NCI-H345 (cell line): ENCODE results near the gene CCDC169.
"Not testable (repeated sequence)": the region's sequence is repeated elsewhere in the genome, so short reads cannot be mapped to it uniquely, and the experiment has no call there.

Experiments
- DNase-seq: peaks from one replicate; lab custom pipeline; 2025; lab: John Stamatoyannopoulos, UW

The CCDC169 gene

GRCh38 chr13:36297366-36298338 is at the start of gene CCDC169:
Gene CCDC169, minus strand, starts transcription at chr13:36297814. Its CDS starts 95 bp downstream, at chr13:36297719.
- DNase-seq = peak; percentile 51

GRCh38 chr13:36346222-36347083 is 48.8 kb upstream of the CCDC169 start, which contains the start of gene SPART:
Gene SPART, minus strand, starts transcription at chr13:36346394. Its CDS starts 10,564 bp downstream, at chr13:36335830.
- DNase-seq = peak; percentile 83

DNA sequence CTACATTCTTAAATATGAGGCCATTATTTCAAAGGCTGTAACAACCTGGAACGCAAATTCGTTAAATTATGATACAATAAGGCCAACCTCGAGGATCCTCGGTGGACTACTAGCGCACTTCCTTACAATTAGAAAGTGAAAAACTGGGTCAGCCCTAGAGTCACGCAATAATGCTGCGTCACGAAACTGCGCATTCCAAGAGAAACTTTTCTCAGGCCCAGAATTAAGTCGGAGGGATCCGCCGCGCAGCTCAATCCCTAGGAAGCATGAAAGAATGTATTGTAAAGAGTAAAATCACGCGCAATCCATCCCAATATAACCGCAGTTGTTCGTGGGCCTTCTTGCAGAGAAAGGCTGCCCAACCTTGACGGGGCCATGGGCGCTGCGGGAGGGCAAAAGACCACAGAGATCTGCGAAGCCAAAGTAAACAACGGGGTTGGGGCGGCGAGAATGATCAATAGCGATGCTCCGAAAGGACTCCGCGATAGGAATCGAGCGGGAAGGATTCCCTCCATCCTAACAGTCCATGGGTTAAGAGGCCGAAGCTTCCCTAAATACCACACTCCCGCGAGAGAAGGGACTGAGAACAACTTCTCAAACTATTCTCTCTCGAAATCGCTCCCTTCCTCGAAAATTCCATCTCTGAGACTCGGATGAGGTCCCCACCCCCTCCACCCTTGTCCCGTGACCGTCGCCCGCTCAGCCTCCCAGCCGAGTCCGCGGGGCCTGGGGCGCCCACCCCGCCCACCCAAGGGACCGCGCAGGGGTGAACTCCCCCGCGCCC is 48.0 kb upstream of the CCDC169 start:
- DNase-seq = no peak

DNA sequence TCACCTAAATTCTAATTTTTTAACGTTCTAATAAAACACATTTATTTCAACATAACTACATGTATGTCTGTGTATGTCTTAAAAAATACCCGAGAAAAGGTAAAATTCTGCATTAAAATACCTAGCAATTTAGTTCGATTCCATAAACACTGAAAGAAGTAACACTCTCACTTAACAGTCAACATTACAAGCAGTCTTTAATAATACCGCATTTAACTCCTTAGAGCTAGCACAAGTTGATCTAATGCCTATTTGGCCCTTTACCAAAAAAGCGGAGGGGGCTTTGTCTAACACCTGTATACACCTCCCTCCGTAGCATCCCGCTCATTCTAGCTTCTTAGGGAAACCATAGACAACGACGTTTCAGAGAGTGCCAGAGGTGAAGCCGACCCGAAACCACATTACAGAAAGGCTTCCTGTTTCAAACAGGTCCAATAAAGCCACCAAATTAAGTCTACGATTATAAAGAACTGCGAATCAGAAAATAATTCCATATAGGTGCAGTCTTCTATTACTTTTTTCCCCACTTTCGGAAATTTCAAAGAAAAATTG is 47.3 kb upstream of the CCDC169 start:
- no peak for DNase-seq

- DNase-seq = no peak
These were observed 46.6 kb upstream of the CCDC169 start for GRCh38 chr13:36344173-36344572.

GRCh38 chr13:36343766-36344165 is 46.2 kb upstream of the CCDC169 start:
- DNase-seq = no peak

DNA sequence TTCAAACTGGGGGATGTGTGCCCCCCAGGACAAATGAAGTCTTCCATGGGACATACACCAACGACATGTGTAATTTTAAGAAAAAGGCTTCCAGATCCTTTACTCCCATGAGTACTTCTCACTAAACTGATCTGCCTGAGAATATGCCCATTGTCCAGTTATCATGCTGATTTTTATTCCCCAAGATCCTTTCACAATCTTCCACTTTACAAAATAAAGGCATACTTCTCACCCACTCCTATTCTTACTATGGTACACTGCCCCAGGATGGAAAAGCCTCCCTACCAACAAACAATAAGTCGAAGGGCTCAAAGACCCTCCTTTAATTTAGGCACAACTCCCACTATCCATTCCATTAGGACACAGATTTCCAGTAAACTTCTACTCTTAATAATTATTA is 45.1 kb upstream of the CCDC169 start:
- DNase-seq = no peak

DNA sequence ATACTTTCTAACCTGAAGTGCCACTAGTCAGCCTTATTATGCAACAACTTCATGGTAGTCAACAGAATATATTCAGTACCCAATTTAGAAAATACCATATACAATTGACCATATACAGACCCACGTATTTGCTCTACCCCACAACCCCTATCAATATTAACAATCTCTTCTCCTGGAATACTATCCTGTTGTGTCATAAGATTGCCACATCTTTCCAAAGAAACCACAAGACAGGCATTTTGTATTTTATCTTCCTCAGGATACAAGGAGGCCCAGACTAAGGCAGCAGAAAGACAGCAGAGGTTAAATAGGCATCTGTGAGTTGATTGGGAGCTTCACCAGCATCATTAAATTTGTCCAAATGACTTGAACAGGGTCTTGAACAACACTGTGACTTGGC is 44.1 kb upstream of the CCDC169 start:
- no peak for DNase-seq

DNA sequence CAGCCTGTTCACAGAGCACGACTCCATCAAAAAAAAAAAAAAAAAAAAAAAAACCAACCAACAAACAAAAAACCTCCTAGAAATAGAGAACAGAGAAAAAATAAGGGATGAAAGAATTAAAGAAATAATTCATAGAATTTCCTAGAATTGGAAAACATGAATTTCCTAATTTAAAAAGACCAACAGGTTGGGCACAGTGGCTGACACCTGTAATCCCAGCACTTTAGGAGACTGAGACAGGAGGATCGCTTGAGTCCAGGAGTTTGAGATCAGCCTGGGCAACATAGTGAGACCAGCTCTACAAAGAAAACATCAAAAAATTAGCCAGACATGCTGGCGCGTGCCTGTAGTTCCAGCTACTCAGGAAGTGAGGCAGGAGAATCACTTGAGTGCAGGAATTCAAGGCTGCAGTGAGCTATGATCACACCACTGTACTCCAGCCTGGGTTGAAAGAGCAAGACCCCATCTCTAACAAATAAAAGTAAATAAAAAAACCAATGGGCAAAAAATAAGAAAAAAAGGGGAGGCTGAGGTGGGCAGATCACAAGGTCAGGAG is 42.1 kb upstream of the CCDC169 start:
- DNase-seq = no peak

DNA sequence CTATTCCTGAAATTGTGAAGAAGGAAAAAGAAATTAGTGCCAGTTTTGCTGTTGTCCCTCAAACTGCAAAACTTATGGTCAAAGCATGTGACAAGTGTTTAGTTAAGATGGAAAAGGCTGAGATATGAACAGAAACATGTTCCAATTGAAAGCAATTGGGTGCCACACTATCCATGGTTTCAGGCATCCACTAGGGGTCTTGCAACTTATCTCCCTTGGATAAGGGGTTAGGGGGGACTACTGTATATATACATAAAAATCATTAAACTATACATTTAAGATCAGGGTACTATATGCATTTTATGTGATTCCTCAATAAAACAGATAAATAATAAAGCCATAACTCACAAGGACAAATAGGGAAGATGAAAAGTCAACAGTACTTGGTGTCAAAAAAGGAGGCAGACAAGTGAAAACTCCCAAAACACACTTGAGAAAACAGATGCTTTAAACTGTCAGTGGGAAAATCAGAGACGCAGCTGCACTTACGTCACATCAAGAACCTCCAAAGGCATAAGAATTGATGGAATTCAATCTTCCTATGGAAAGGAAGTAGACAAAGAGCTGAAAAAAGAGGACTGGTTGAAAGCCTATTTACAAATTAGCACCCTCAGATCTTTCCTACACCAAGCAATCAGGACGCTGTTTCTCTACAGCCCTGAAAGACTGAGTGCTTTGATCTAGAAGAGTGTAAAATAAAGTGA is 40.5 kb upstream of the CCDC169 start:
- DNase-seq = no peak

DNA sequence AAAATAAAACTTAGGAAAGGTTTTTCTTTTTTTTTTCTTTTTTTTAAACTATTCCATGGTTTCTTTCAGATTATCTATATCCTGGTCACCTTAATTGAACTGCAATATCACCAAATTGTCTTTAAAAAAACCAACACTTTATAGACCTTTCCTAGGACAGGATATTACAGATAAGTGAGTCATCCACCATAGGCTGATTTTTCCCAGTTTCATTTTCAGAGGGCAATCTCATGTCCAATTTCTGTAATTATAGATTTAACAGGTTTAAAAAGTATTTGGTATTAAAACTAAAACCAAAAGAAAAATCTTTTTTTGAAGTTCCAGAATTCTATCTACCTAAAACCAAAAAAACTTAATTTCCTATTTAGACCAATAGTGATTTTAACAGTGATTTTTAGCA is 35.4 kb upstream of the CCDC169 start:
- DNase-seq = no peak

DNA sequence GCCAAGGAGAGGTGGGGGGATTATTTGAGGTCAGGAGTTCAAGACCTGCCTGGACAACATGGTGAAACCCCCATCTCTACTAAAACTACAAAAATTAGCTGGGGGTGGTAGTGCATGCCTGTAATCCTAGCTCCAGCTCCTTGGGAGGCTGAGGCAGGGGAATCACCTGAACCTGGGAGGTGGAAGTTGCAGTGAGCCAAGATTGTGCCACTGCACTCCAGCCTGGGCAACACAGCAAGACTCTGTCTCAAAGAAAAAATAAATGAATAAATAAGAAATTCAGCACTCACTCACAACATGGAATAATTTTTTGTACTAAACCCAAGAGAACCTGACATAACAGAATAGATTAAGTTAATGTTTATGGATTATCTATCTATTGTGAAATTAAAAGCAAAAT is 34.6 kb upstream of the CCDC169 start:
- not testable (repeated sequence) for DNase-seq

- DNase-seq = no peak
These were observed 33.7 kb upstream of the CCDC169 start for GRCh38 chr13:36331280-36331679.

GRCh38 chr13:36329361-36329760 is 31.7 kb upstream of the CCDC169 start:
- DNase-seq = no peak

DNA sequence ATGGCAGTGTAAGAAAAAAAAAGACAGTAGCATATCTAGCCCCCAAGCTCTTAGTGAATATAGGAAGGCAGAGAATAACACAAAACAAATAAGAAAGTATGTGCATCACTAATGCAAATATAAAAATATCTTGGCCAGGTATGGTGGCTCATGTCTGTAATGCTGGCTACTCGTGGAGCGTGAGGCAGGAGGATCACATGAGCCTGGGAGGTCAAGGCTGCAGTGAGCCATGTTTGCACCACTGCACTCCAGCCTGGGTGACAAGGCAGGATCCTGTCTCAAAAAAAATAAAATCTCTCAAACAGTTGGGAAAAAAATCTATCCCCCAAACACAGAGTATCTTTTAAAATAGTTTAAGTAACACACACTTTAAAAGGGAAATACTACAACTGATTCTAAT is 31.2 kb upstream of the CCDC169 start:
- DNase-seq = no peak

- no peak for DNase-seq
These were observed 28.3 kb upstream of the CCDC169 start for GRCh38 chr13:36325912-36326311.

- not testable (repeated sequence) for DNase-seq
These were observed 27.3 kb upstream of the CCDC169 start for GRCh38 chr13:36324881-36325280.

GRCh38 chr13:36323951-36324566 is 26.4 kb upstream of the CCDC169 start:
- DNase-seq = no peak

DNA sequence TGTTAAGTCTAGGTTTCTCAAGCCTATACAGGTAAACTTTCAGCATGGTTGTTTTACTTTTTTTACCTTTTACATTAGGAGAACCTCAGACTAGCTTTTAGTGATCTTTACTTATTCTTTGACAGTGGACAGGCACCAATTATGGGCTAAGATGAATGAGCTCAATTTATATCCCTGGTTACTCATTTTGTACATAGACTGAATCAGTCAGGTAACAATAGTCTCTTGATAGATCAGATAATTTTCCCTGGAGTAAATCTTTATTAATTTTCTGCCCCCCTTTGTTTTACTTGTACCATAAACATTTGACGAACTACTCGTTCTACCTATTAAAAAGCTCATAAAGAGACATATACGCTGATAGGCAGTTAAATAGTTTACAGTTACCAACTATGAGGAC is 25.8 kb upstream of the CCDC169 start:
- no peak for DNase-seq

DNA sequence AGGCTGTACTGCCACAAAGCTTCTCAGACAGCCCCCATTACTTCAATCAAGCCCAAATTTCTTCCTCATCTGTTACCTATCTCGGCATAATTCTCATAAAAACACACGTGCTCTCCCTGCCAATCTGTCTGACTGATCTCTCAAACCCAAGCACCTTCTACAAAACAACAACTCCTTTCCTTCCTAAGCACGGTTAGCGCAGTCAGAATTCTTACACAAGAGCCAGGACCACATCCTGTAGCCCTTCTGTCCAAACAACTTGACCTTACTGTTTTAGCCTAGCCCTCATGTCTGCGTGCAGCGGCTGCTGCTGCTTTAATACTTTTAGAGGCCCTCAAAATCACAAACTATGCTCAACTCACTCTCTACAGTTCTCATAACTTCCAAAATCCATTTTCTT is 22.2 kb upstream of the CCDC169 start:
- not testable (repeated sequence) for DNase-seq
